HG03139 (cell line): Measurements from ENCODE around the gene TF.

ENCODE experiments used
- ATAC-seq: cut with Tn5 transposase; IDR thresholded peaks from one replicate; pipeline ENCODE4 v1.9.1; 2021; ENCODE audit not compliant: unreplicated experiment

TF gene

DNA sequence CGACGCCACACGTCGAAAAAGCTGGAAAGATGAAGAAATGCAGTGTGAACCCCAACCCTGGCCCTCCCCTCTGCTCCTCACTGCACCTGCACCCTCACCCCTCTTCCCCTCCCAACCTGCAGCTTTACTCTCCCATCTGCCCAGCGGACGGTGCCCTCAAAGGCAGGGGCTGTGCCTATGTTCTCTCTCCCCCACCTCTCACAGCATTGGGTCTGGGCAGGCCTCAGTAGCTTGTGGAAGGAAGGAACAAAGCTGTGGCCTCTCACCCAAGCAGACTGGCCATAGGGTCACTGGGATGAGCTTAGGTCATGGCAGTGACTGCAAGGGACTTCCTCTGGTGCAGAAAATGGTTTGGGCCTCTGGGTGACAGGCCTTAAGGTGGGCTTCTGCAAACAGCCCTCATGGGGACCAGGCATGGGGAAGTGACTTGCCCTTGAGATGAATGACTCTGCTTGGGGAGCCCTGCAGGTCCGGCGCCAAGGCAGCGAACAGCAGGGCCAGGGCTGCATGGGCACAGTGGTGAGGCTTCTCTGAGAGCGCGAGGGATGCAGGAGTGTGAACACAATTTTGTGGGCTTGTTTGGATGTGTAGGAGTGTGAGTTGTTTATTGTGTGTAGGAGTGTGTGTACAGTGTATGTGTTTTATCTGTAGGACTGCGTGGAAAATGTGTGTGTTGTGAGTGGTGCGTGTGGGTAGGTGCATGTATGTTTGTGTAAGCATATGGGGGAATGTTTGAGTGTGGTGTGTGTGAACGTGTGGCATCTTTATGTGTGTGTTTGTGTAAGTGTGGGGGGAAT lies 88.6 kb downstream of the TF start:
- ATAC-seq, result no peak

- ATAC-seq, result no peak
Measured at GRCh38 chr3:133835418-133835743, 89.2 kb downstream of the TF start.

GRCh38 chr3:133835961-133836360 lies 89.8 kb downstream of the TF start:
- no peak for ATAC-seq

- ATAC-seq, result no peak
Measured at GRCh38 chr3:133836497-133837158, 90.4 kb downstream of the TF start.

DNA sequence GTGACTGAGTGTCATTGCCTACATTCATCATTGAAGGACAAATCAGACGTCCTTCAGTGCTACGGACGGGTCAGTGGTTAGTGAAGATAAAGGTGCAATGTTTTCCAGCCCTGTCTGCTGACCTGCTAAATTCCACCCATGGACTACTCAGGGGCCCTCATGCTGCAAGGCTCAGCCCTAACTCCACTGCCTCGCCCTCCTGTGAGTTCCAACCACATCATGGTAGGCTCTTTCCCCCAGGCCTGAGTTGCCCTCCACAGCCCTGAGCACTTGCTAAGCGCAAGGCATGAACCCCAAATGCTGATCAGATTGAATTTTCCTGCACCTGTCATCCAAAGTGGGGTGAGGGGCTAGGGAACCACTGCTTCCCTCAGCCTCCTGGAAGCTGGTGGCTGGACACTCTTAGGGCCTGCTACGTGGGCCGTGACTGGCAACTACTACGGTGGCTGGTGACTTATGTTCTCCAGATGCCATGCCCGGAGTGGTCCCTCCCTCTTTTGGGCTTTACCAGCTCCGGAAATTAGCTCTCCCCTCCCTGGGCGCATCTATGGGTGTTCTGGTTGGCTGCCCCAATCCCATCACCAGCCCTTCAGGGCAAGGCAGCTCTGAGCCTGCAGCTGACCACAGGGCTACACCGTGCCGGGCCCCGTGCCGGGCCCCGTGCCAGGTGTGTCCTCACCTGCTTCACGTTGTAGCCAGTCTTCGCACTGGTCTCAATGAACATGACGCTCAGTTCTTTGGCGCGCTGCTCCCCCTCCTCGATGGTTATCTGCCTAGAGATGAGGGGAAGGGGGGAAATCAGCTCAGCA lies 91.5 kb downstream of the TF start:
- ATAC-seq, result no peak

- no peak for ATAC-seq
Measured at GRCh38 chr3:133838296-133838789, 92.2 kb downstream of the TF start.

- no peak for ATAC-seq
Measured at GRCh38 chr3:133838916-133839800, 93.0 kb downstream of the TF start.

DNA sequence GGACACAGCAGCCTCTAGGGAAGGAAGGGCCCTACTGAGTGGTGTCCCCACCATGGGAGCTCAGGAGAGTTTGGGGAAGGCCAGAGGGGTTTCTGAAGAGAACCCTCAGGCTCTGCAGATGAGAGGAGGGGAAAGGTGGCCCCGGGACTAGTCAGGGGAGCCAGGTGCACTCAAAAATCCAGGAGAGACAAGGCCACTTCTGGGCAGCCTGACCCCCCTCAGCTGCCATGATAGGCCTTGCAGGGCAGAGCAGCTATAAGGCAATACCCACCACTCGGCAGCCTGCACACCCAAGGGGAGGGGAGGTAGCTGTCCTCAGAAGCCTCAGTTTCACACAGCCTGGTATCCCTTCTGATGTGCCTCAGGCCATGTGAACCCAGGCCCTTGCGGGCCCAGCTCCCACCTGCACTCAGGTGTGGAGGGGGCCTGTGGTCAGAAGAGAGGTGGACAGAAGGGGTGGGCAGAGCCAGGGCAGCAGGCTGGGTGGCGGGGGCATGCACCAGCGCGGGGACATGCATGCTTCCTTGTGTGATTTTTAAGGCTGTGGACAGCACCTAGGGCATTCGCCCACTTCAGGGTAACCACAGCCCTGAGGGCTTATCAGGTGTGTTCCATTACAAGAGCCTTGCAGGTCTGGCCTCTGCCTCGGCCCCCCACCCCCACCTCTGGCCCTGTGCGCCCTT lies 94.0 kb downstream of the TF start:
- no peak for ATAC-seq

GRCh38 chr3:133840767-133841166 lies 94.6 kb downstream of the TF start:
- ATAC-seq, result no peak

GRCh38 chr3:133841196-133841595 lies 95.0 kb downstream of the TF start:
- no peak for ATAC-seq

- ATAC-seq, result no peak
Measured at GRCh38 chr3:133842158-133842557, 96.0 kb downstream of the TF start.

DNA sequence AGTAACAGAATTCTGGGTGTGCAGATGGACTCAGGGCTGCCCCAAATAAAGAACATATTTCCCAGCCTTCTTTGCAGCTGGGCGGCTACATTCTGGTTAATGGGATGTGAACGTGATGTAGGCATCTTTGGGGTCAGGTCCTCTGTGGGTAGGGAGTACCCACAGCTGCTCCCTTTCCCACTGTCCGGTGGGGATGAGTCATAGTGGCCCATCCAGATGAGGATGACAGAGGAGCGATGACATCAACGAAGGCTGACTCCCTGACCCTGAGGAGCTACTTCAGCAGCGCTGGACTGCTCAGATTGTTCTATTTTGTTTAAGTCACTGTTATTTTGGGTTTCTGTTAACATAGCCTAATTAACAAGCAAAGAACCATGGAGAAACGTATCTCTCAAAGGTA lies 97.4 kb downstream of the TF start:
- ATAC-seq, result no peak

DNA sequence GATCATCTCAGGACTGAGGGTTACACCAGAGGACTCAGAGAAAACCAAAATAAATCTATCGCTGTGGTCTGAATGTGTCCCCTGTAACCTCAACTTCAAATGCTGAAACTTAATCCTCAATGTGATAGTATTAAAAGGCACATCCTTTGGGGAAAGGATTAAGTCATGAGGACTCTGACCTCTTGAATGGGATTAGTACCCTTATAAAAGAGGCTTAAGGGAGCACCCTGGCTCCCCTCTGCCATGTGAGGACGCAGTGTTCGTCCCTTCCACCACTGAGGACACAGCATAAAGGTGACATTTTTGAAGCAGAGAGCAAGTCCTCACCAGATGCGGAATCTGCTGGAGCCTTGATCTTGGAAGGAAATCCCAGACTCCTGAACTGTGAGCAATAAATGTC lies 98.9 kb downstream of the TF start:
- no peak for ATAC-seq
